Neural progenitor cell (in vitro differentiated cells): ENCODE results near the gene TMEM63C.

ENCODE experiments used
- CTCF ChIP-seq: fragments of 200-600 bp; sonication (generic); IDR thresholded peaks from 2 replicates; pipeline ENCODE4 v1.5.1; 2017; ENCODE audit warnings: antibody characterized with exemption, mild to moderate bottlenecking
- EZH2 ChIP-seq: fragments of 200-600 bp; sonication (generic); IDR thresholded peaks from 2 replicates; pipeline ENCODE4 v1.6.1; 2017; ENCODE audit warnings: antibody characterized with exemption, mild to moderate bottlenecking, moderate library complexity
- EZH2phosphoT487 ChIP-seq: fragments of 200-600 bp; sonication (generic); IDR thresholded peaks from 2 replicates; pipeline ENCODE4 v1.6.1; 2017; ENCODE audit warnings: antibody characterized with exemption

GRCh38 chr14:77220246-77221017, 38.8 kb downstream of the TMEM63C start:
- TF ChIP-seq CTCF (no peak), EZH2 (no peak), EZH2phosphoT487 (no peak)
